ENCODE measurements around the gene OVOL1.

The OVOL1 gene

GRCh38 chr11:65793144-65793581 lies 6.3 kb downstream of the OVOL1 start:
- DNase-seq: no peak

GRCh38 chr11:65793625-65794400 lies 7.0 kb downstream of the OVOL1 start:
- DNase-seq: no peak

GRCh38 chr11:65794570-65795510 lies 8.0 kb downstream of the OVOL1 start:
- DNase-seq: no peak

- DNase-seq: no peak
Measured at GRCh38 chr11:65796726-65797601, 10.1 kb downstream of the OVOL1 start.

GRCh38 chr11:65797711-65798110 lies 10.8 kb downstream of the OVOL1 start:
- no peak for DNase-seq

- no peak for DNase-seq
Measured at GRCh38 chr11:65798882-65799281, 12.0 kb downstream of the OVOL1 start.

- no peak for DNase-seq
Measured at GRCh38 chr11:65801153-65801987, 14.5 kb downstream of the OVOL1 start.

- no peak for DNase-seq
Measured at GRCh38 chr11:65802841-65803240, 16.0 kb downstream of the OVOL1 start.

GRCh38 chr11:65803797-65804492 lies 17.1 kb downstream of the OVOL1 start:
- DNase-seq: no peak

- no peak for DNase-seq
Measured at GRCh38 chr11:65806979-65807378, 20.1 kb downstream of the OVOL1 start.

- no peak for DNase-seq
Measured at GRCh38 chr11:65808744-65809341, 22.0 kb downstream of the OVOL1 start.

GRCh38 chr11:65809496-65809895 lies 22.6 kb downstream of the OVOL1 start:
- no peak for DNase-seq

- DNase-seq: peak; percentile 36
Measured at GRCh38 chr11:65810046-65810868, 23.4 kb downstream of the OVOL1 start.

GRCh38 chr11:65811764-65812475 lies 25.1 kb downstream of the OVOL1 start:
- DNase-seq: no peak

- DNase-seq: peak; percentile 7
Measured at GRCh38 chr11:65814131-65814985, 27.5 kb downstream of the OVOL1 start.

- DNase-seq: no peak
Measured at GRCh38 chr11:65814986-65815565, 28.2 kb downstream of the OVOL1 start.

GRCh38 chr11:65816696-65817095 lies 29.8 kb downstream of the OVOL1 start:
- DNase-seq: no peak

All from CD4-positive, alpha-beta T cell treated with Interleukin-12 subunit alpha and Interleukin-12 subunit beta, for 1 hour (primary cell).